ENCODE results near the gene NTM.

GRCh38 chr11:131734871-131735270 lies 364.5 kb downstream of the NTM start:
- no peak for TF ChIP-seq NFE2L1 (CRISPR knock-in tag; IDR thresholded peaks at IDR 0.05)
- no peak for TF ChIP-seq FOXK1 (CRISPR knock-in tag; IDR thresholded peaks at IDR 0.05)
